Activated CD4-positive, alpha-beta T cell treated with anti-CD3 and anti-CD28 coated beads for 36 hours (primary cell): ENCODE data around the gene GPR107. TPM values are rescaled to one million over a fixed set of nuclear protein-coding genes. Genes with fewer than 3 reads are reported as not detected.

Source experiments
- ATAC-seq: fragments of 200-7000 bp; cut with Tn5 transposase; one replicate; pipeline ENCODE4 v1.10.0; 2021; ENCODE audit warnings: mild to moderate bottlenecking, moderate library complexity
- CTCF ChIA-PET: fragments of 350-600 bp; sonication (Branson Sonifier 250); formaldehyde crosslinking; loops from one replicate; lab custom pipeline; 2021; ENCODE audit warnings: antibody characterized with exemption; lab: Charles Lee
- POLR2A ChIA-PET: fragments of 350-600 bp; sonication (Branson Sonifier 250); formaldehyde crosslinking; loops from one replicate; lab custom pipeline; 2021; ENCODE audit warnings: antibody characterized with exemption, inconsistent platforms; lab: Charles Lee
- DNase-seq: peaks from one replicate; pipeline ENCODE4 v3.0.0-alpha.2; 2020
- H3K27ac Mint-ChIP-seq: one replicate; pipeline ENCODE4 v1.8.0; 2021; ENCODE audit warnings: mixed read lengths
- H3K27me3 Mint-ChIP-seq: one replicate; pipeline ENCODE4 v1.8.0; 2021; ENCODE audit warnings: mixed read lengths
- H3K36me3 Mint-ChIP-seq: one replicate; pipeline ENCODE4 v1.8.0; 2021; ENCODE audit warnings: low read depth, mixed read lengths
- H3K4me1 Mint-ChIP-seq: one replicate; pipeline ENCODE4 v1.8.0; 2021; ENCODE audit warnings: mixed read lengths
- H3K4me3 Mint-ChIP-seq: one replicate; pipeline ENCODE4 v1.8.0; 2021; ENCODE audit warnings: mild to moderate bottlenecking, moderate library complexity, mixed read lengths
- H3K9me3 Mint-ChIP-seq: one replicate; pipeline ENCODE4 v1.8.0; 2021; ENCODE audit warnings: low read depth, mixed read lengths
- intact Hi-C, 2 experiments: fragments of 100-400 bp; cut with DNase I in 1 of 2; cut with micrococcal nuclease in 1 of 2; formaldehyde crosslinking; loops; one replicate each; pipeline versions ENCODE4 v1.14.2 to v1.15.1; 2022 to 2024; cut with DNase I, micrococcal nuclease
- total RNA-seq, 2 experiments: library from RNA; stranded (reverse); gene quantifications; one replicate each; pipeline ENCODE4 v1.2.3, GENCODE V29; 2021

The GPR107 gene
- total RNA-seq, 2 experiments from 2014 or later: 17.7 to 19.7 TPM

GRCh38 chr9:130051855-130052254, 1.9 kb upstream of the GPR107 start:
- Mint-ChIP-seq H3K36me3 (peaks cover 1% of the 10 kb centered on the region), H3K4me3 (peak overlapping the region; percentile 48), H3K4me1 (peaks cover 24% of the 10 kb centered on the region), H3K27me3 (no peaks in the 10 kb centered on the region), H3K27ac (peak overlapping the region; percentile 65), H3K9me3 (no peaks in the 10 kb centered on the region)
- ChIA-PET POLR2A (interaction anchor here (0.6 to 1.0 kb wide), 3 partner anchors 9 to 165 kb away, joined by 3 to 4 read pairs (median 3); partner anchors contain the start of gene FNBP1), CTCF (interaction anchor here (0.6 to 2.4 kb wide), 4 partner anchors 11 to 166 kb away, joined by 3 to 12 read pairs (median 4); no protein-coding TSS in a partner anchor)
- no peak for DNase-seq
- intact Hi-C loops: loop anchor here in 1 of 2 experiments (2.0 to 10.0 kb wide), 3 partner anchors 47 to 407 kb away; partner anchors contain the start of gene ASB6
- no peak for ATAC-seq

- Mint-ChIP-seq H3K36me3 (peaks cover 2% of the 10 kb centered on the region), H3K4me1 (peaks cover 29% of the 10 kb centered on the region), H3K27me3 (no peaks in the 10 kb centered on the region), H3K4me3 (peak overlapping the region; percentile 94), H3K27ac (peak overlapping the region; percentile 84), H3K9me3 (no peaks in the 10 kb centered on the region)
- no peak for DNase-seq
- intact Hi-C loops: loop anchor here in 1 of 2 experiments (1.0 to 10.0 kb wide), 6 partner anchors 10 to 408 kb away; partner anchors contain the start of genes ASB6, FNBP1 and TOR1A
- ChIA-PET CTCF (interaction anchor here (0.8 to 2.4 kb wide), 4 partner anchors 13 to 166 kb away, joined by 3 to 12 read pairs (median 4); no protein-coding TSS in a partner anchor), POLR2A (interaction anchor here (0.6 to 1.3 kb wide), 6 partner anchors 14 to 168 kb away, joined by 3 to 4 read pairs (median 3); no protein-coding TSS in a partner anchor)
- ATAC-seq: no peak
Observed at GRCh38 chr9:130053109-130053503, 600 bp upstream of the GPR107 start.

- peak overlapping the region; percentile 86 for H3K27ac Mint-ChIP-seq
- H3K27me3 Mint-ChIP-seq: no peaks in the 10 kb centered on the region
- ChIA-PET POLR2A (interaction anchor here (1.2 to 1.3 kb wide), 2 partner anchors 17 to 169 kb away, joined by 3 to 4 read pairs; no protein-coding TSS in a partner anchor), CTCF (interaction anchor here (0.8 to 0.9 kb wide), 2 partner anchors 97 to 169 kb away, joined by 3 to 5 read pairs; no protein-coding TSS in a partner anchor)
- no peak for ATAC-seq
- H3K4me3 Mint-ChIP-seq: peak overlapping the region; percentile 94
- no peaks in the 10 kb centered on the region for H3K9me3 Mint-ChIP-seq
- intact Hi-C loops: loop anchor here in 1 of 2 experiments (5.0 to 10.0 kb wide), 2 partner anchors 188 to 410 kb away; partner anchors contain the start of gene ASB6
- no peak for DNase-seq
- peaks cover 11% of the 10 kb centered on the region for H3K36me3 Mint-ChIP-seq
- peaks cover 32% of the 10 kb centered on the region for H3K4me1 Mint-ChIP-seq
Observed at GRCh38 chr9:130054325-130054786, 650 bp downstream of the GPR107 start.

GRCh38 chr9:130054820-130055219, 1.1 kb downstream of the GPR107 start:
- H3K4me1 Mint-ChIP-seq: peaks cover 32% of the 10 kb centered on the region
- no peaks in the 10 kb centered on the region for H3K9me3 Mint-ChIP-seq
- H3K36me3 Mint-ChIP-seq: peaks cover 15% of the 10 kb centered on the region
- H3K27ac Mint-ChIP-seq: peak overlapping the region; percentile 86
- no peak for ATAC-seq
- intact Hi-C loops: loop anchor here in 1 of 2 experiments (5.0 to 10.0 kb wide), 2 partner anchors 187 to 410 kb away; partner anchors contain the start of gene ASB6
- DNase-seq: no peak
- peak overlapping the region; percentile 94 for H3K4me3 Mint-ChIP-seq
- POLR2A ChIA-PET: no interaction called here
- CTCF ChIA-PET: interaction anchor here (0.6 kb wide), 1 partner anchor 203 kb away, joined by 4 read pairs; no protein-coding TSS in a partner anchor
- no peaks in the 10 kb centered on the region for H3K27me3 Mint-ChIP-seq

- Mint-ChIP-seq H3K36me3 (peaks cover 21% of the 10 kb centered on the region), H3K4me1 (peaks cover 24% of the 10 kb centered on the region), H3K4me3 (no peak overlapping the region), H3K27ac (no peak overlapping the region), H3K9me3 (no peaks in the 10 kb centered on the region), H3K27me3 (no peaks in the 10 kb centered on the region)
- ChIA-PET POLR2A (no interaction called here), CTCF (interaction anchor here (0.7 to 6.4 kb wide), 5 partner anchors 11 to 108 kb away, joined by 3 to 26 read pairs (median 3); no protein-coding TSS in a partner anchor)
- peak; percentile 41 for ATAC-seq
- intact Hi-C loops: loop anchor here in 1 of 2 experiments (10.0 kb wide), 1 partner anchor 413 kb away; the partner anchor contains the start of gene ASB6
- no peak for DNase-seq
Observed at GRCh38 chr9:130058154-130058553, 4.4 kb downstream of the GPR107 start.

GRCh38 chr9:130058887-130059286, 5.2 kb downstream of the GPR107 start:
- Mint-ChIP-seq H3K9me3 (no peaks in the 10 kb centered on the region), H3K4me3 (no peak overlapping the region), H3K27ac (no peak overlapping the region), H3K4me1 (peaks cover 24% of the 10 kb centered on the region), H3K36me3 (peaks cover 21% of the 10 kb centered on the region), H3K27me3 (no peaks in the 10 kb centered on the region)
- CTCF ChIA-PET: interaction anchor here (0.5 to 6.4 kb wide), 4 partner anchors 10 to 553 kb away, joined by 3 to 26 read pairs (median 3); no protein-coding TSS in a partner anchor
- no peak for DNase-seq
- intact Hi-C loops: loop anchor here in 1 of 2 experiments (10.0 kb wide), 1 partner anchor 414 kb away; the partner anchor contains the start of gene ASB6
- POLR2A ChIA-PET: no interaction called here
- ATAC-seq: no peak

- no peak overlapping the region for H3K27ac Mint-ChIP-seq
Observed at GRCh38 chr9:130060296-130060695, 6.6 kb downstream of the GPR107 start.

GRCh38 chr9:130062750-130063149, 9.0 kb downstream of the GPR107 start:
- intact Hi-C loops: no loop called here
- ChIA-PET POLR2A (no interaction called here), CTCF (no interaction called here)
- Mint-ChIP-seq H3K4me3 (no peak overlapping the region), H3K27ac (no peak overlapping the region), H3K4me1 (peaks cover 22% of the 10 kb centered on the region), H3K36me3 (peaks cover 27% of the 10 kb centered on the region), H3K9me3 (no peaks in the 10 kb centered on the region), H3K27me3 (no peaks in the 10 kb centered on the region)
- DNase-seq: no peak
- no peak for ATAC-seq

More at GRCh38 chr9:130060296-130060695, 6.6 kb downstream of the GPR107 start:
- CTCF ChIA-PET: interaction anchor here (6.4 kb wide), 1 partner anchor 9 kb away, joined by 26 read pairs; no protein-coding TSS in a partner anchor
- DNase-seq (no peak), ATAC-seq (no peak)
- Mint-ChIP-seq H3K4me1 (peaks cover 21% of the 10 kb centered on the region), H3K36me3 (peaks cover 24% of the 10 kb centered on the region), H3K4me3 (no peak overlapping the region), H3K9me3 (no peaks in the 10 kb centered on the region), H3K27me3 (no peaks in the 10 kb centered on the region)
- intact Hi-C loops: no loop called here
- POLR2A ChIA-PET: no interaction called here

- Mint-ChIP-seq H3K27ac (no peak overlapping the region), H3K27me3 (no peaks in the 10 kb centered on the region), H3K36me3 (peaks cover 16% of the 10 kb centered on the region), H3K9me3 (no peaks in the 10 kb centered on the region), H3K4me1 (peaks cover 30% of the 10 kb centered on the region), H3K4me3 (no peak overlapping the region)
- DNase-seq (no peak), ATAC-seq (no peak)
- intact Hi-C loops: no loop called here
- CTCF ChIA-PET: interaction anchor here (0.6 kb wide), 1 partner anchor 280 kb away, joined by 3 read pairs; no protein-coding TSS in a partner anchor
- POLR2A ChIA-PET: no interaction called here
Observed at GRCh38 chr9:130064621-130065020, 10.9 kb downstream of the GPR107 start.

GRCh38 chr9:130069048-130069447, 15.3 kb downstream of the GPR107 start:
- peaks cover 33% of the 10 kb centered on the region for H3K4me1 Mint-ChIP-seq
- intact Hi-C loops: no loop called here
- H3K27me3 Mint-ChIP-seq: no peaks in the 10 kb centered on the region
- POLR2A ChIA-PET: interaction anchor here (0.5 to 1.3 kb wide), 2 partner anchors 16 to 259 kb away, joined by 3 read pairs; partner anchors contain the start of gene GPR107
- no peak overlapping the region for H3K4me3 Mint-ChIP-seq
- DNase-seq: no peak
- H3K9me3 Mint-ChIP-seq: no peaks in the 10 kb centered on the region
- no peak overlapping the region for H3K27ac Mint-ChIP-seq
- peak; percentile 24 for ATAC-seq
- peaks cover 9% of the 10 kb centered on the region for H3K36me3 Mint-ChIP-seq
- CTCF ChIA-PET: interaction anchor here (0.7 to 5.5 kb wide), 3 partner anchors 10 to 167 kb away, joined by 4 to 26 read pairs (median 5); no protein-coding TSS in a partner anchor
